Myocyte (in vitro differentiated cells): ENCODE measurements around the gene EIF4G2. TPM values are rescaled to one million over a fixed set of nuclear protein-coding genes. Genes with fewer than 3 reads are reported as not detected.
"Not testable (repeated sequence)": the region's sequence is repeated elsewhere in the genome, so short reads cannot be mapped to it uniquely, and the experiment has no call there.

Experiments
- DNase-seq: peaks from one replicate; pipeline ENCODE4 v3.0.0-alpha.2; 2012; ENCODE audit warnings: low read depth
- polyA plus RNA-seq: library from polyadenylated mRNA; unstranded; fragments of >200 nt; gene quantifications from one replicate; pipeline ENCODE4 v1.2.1, GENCODE V29; 2012; ENCODE audit warnings: missing spikeins
- total RNA-seq: library from RNA; depleted of rRNA; stranded (reverse); fragments of >200 nt; gene quantifications from 2 replicates; pipeline ENCODE4 v1.2.3, GENCODE V29; 2014

EIF4G2 gene
- total RNA-seq = 976 and 1,007 TPM in 2 replicates
- 495 TPM for polyA plus RNA-seq

DNA sequence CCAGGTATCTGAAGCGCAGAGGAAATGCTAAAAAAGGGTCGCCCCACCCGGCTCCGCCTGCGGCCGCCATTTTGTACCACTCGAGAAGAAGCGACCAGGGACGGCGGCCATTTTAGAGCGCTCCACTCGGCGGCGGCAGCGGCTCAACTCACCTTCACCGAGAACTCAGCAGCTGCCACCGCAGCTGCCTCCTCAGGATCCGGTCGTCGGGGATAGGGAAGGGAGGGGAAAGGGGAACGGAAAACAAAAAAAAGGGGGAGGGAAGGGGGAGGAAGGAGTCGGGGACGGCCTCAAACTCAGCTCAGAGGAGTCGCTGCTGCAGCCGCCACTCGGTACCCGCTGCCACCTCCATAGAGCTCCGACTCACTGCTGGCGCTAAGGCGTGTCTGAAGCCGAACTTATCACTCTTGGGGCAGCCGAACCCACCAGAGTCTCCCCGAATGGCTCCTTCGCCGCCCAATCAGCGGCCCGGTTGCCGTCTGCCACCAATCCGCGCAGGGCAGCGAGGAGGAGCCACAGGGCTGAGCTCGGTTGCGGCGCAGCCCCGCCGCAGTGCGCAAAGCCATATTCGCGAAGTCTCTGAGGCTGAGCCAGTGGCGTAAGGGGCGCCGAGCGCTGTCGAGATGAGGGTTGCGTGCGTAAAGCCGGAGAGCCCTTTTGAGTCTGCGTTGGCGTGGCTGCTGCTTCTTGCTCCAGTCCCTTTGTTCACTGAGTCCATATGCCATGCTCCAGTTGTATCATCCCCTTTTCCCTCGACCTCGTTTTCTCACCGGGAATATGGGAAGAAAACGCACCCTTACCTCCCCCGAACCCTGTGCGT is at the start of gene EIF4G2:
Gene EIF4G2 (minus strand): TSS at position 374 of the 820 bp plus-strand sequence.
- DNase-seq = peak; percentile 99

DNA sequence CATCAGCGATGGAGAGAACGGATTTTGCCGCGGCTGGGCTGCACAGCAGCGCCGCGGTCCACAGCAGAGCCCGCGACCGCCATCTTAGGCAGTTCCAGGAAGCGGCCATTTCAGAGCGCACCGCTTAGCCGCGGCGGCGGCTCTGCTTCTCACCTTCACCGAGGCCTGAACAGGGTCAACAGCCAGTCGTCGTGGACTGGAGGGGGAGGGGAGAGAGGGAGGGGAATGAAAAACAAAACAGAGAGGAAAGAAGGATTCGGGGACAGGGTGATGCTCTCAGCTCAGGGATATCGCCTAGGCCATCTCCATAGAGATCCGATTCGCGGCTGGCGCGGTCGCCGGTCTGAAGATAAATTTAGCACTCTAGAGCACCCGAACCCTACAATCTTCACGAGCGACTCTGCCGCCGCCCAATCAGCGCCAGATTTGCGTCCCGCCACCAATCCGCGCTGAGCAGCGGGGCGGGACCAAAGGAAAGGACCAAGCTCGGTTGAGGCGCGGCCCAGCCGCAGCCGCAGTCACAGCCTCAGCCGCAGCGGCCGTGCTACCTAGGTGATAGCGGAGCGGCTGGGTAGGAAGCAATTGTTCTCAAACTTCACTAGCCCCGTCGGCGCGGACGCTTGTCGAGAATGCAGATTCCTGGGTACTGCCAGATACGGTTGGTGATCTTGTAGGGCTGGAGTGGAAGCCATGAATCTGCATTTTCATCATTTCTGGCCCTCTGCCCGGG is 49.1 kb upstream of the EIF4G2 start, which contains the start of gene ZBED5:
Gene ZBED5 (minus strand): TSS at position 345 of the 730 bp plus-strand sequence. CDS start 3,108 bp downstream, outside the sequence.
- DNase-seq = peak; percentile 99

DNA sequence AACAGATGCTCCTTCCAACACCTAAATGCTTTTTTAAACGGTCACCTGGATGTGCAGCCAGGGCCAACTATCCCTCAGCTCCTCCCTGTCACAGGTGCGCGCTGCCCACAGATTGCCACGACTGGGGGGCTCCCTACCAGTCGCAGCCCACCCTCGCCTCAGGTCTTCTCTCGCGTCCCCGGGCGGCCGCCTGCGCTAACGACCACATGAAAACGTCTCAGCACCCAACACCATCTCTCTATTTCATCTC is 48.7 kb upstream of the EIF4G2 start:
- no peak for DNase-seq

GRCh38 chr11:10856689-10857458 is 48.1 kb upstream of the EIF4G2 start:
- peak; percentile 51 for DNase-seq

DNA sequence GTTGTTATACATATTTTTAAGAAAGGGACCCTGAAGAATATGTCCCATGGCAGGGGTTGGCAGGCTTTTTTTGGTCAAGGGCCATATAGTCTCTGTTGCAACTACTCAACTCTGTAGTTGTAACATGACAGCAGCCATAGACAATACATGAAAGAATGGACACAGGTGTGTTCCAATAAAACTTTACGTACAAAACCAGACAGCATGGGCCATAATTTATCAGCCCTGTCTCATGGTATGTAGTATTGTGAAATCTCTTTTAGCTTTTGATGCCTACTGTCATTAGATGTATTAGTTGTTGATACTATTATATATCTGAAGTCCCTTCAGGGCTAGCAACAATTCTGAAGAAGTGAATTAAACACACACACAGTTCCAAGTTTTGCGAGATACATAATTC is 46.6 kb upstream of the EIF4G2 start:
- DNase-seq = no peak

- DNase-seq = no peak
Observed at GRCh38 chr11:10847960-10848860, 39.5 kb upstream of the EIF4G2 start.

DNA sequence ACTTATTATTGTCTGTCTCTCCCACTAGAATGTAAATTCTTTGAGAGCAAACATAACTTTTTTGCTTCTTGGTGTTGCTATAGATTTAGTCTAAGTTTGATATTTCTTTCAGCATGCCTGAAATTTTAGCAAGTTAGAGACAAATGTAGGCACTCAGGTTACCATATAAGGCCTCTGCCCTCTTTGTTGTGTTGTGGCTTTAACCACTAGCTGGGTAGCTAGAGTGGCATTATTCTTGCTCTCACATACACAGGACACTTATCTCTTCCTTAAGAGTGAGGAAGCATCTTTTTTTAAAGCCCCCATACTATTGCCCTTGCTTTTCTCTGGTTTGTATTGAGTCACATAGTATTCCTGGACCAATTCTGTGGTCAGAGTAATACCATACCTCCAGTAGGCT is 37.9 kb upstream of the EIF4G2 start:
- DNase-seq = no peak

DNA sequence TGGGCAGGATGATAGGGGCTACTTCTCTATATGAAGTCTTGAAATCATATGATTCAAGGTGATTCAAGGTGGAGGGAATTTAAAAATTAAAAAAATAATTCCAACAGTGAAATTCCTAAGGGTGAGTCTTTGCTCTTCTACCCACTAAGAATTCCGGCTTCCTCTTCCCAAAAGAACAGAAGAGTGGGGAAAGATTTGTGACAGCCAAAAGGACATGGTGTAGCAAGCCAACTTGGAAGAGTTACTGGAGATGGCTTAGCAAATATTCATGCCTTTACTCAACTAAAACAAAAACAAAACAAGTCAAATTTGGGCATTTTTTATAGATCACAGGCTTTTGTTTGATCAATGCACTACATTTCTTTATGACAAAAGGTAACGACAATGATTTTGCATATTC is 36.9 kb upstream of the EIF4G2 start:
- no peak for DNase-seq

GRCh38 chr11:10844796-10845195 is 36.1 kb upstream of the EIF4G2 start:
- peak; percentile 51 for DNase-seq

DNA sequence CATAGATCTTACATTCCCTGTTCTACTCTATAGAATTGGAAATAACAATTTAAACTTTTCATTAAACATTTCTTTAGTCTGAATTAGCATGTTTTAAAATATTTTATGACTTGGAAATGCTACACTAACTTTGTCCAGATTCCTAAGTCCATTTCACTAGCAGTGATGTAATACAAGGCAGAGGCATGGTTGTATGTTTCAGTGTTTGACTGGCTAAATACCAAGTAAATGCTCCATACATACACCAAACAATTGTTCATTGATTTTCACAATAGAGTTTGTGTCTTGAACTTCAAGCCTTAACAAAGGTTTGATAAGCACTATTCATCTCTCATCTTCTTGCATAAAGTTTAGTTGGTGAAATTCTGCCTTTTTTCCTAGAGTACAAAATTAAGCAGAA is 35.6 kb upstream of the EIF4G2 start:
- DNase-seq = no peak

GRCh38 chr11:10838881-10839280 is 30.2 kb upstream of the EIF4G2 start:
- DNase-seq = no peak

GRCh38 chr11:10838083-10838482 is 29.4 kb upstream of the EIF4G2 start:
- peak; percentile 39 for DNase-seq

DNA sequence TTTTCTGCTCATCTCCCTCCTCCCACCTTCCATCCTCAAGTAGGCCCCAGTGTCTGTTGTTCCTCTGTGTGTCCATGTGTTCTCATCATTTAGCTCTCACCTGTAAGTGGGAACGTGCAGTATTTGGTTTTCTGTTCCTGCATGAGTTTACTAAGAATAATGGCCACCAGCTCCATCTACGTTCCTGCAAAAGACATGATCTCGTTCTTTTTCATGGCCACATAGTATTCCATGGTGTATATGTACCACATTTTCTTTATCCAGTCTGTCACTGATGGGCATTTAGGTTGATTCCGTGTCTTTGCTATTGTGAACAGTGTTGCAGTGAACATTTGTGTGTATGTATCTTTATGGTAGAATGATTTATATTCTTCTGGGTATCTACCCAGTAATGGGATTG is 28.2 kb upstream of the EIF4G2 start:
- DNase-seq = not testable (repeated sequence)

GRCh38 chr11:10829139-10829538 is 20.4 kb upstream of the EIF4G2 start:
- no peak for DNase-seq

DNA sequence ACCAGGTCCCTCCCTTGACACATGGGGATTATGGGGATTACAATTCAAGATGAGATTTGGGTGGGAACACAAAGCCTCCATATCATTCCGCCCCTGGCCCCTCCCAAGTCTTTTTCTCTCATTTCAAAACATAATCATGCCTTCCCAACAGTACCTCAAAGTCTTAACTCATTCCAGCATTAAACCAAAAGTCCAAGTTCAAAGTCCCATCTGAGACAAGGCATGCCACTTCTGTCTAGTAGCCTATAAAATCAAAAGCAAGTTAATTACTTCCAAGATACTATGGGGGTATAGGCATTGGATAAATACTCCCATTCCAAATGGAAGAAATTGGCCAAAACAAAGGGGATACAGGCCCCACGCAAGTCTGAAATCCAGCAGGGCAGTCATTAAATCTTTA is 19.7 kb upstream of the EIF4G2 start:
- no peak for DNase-seq

DNA sequence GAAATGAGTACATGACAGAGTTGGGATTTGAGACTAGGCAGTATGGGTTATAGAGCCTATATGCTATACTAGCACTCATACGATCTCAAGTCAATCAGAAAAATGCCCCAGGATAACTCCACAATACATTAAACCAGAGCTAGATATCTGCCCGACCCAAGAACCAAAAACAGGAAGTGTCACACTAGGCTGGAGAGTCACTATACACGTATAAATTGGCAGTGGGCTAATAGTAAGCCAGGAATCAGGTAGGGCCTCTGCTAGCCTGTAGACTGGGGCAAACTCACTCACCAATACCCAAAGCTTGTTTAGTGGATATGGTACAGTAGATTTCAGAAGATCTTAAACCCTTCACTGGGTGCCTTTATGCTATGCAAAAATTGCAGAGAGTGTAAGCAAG is 16.2 kb upstream of the EIF4G2 start:
- DNase-seq = no peak

- DNase-seq = no peak
Observed at GRCh38 chr11:10823152-10823579, 14.4 kb upstream of the EIF4G2 start.

- not testable (repeated sequence) for DNase-seq
Observed at GRCh38 chr11:10822491-10822890, 13.8 kb upstream of the EIF4G2 start.

DNA sequence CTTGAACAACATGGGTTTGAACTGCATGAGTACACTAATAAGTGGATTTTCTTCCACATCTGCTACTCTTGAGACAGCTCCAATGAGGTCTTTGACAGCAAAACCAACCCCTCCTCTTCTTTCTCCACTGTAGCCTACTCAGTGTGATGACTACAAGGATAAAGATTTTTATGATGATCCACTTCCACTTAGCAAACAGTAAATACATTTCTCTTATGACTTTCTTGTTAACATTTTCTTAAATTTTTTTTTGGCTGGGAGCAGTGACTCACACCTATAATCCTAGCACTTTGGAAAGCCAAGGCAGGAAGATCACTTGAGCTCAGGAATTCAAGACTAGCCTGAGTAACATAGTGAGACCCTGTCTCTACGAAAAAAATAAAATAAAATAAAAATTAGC is 9.9 kb upstream of the EIF4G2 start:
- DNase-seq = peak; percentile 65

DNA sequence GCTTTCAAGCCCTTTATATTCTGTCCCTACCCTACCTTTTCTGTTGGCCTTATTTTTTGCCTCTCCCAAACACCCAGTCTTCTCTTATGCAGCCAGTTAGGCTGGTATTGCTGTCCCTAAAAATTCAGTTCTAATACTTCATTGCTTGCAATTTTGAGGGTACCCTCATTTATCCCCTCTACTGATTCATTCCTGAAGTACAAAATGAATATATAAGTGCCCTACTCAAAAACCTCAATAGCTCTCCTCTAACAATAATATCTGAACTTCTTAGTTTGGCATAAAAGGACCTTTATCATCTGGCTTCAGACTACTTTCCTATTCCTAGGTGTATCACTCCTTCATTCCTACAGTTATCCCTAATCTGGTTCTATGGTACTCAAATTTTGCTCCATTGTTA is 5.2 kb upstream of the EIF4G2 start:
- no peak for DNase-seq
